HCT116 (cell line): ENCODE measurements around the gene ZIC4. TPM values are rescaled to one million over a fixed set of nuclear protein-coding genes. Genes with fewer than 3 reads are reported as not detected.

Experiments
- ATAC-seq: fragments of 200-7000 bp; cut with Tn5 transposase; 2 replicates; pipeline ENCODE4 v1.9.1; 2020; ENCODE audit warnings: mild to moderate bottlenecking, moderate library complexity
- BruUV-seq: library from RNA; stranded (reverse); fragments of 400-500 nt; replicated peaks from 2 replicates; lab custom pipeline; 2021; lab: Mats Ljungman, UMichigan
- CTCF ChIA-PET: fragments of 300-600 bp; sonication (Branson Sonifier 250); formaldehyde crosslinking; loops from one replicate; lab custom pipeline; 2021; ENCODE audit warnings: antibody characterized with exemption; lab: Charles Lee
- POLR2A ChIA-PET: fragments of 300-600, 350-600 bp; sonication (Branson Sonifier 250); formaldehyde crosslinking; loops from one replicate; lab custom pipeline; 2021; ENCODE audit warnings: antibody characterized with exemption; lab: Charles Lee
- RAD21 ChIA-PET, 2 experiments: fragments of 300-600 bp; sonication (Branson Sonifier 250); formaldehyde crosslinking; loops; one replicate each; lab custom pipeline; 2023; ENCODE audit warnings: low total read pairs in 2 of 2; ENCODE audit not compliant: uncharacterized antibody in 2 of 2, unreplicated experiment in 2 of 2, low non-redundant PET in 1 of 2; lab: Charles Lee
- DNase-seq: peaks from one replicate; pipeline ENCODE4 v3.0.0-alpha.2; 2010; ENCODE audit warnings: low read depth, low spot score
- H2AFZ ChIP-seq: fragments of 200-600 bp; shearing (Covaris generic), sonication (generic); 2 replicates; pipeline ENCODE4 v1.6.1; 2017; ENCODE audit warnings: low read depth, mixed run types, mixed read lengths, antibody characterized with exemption, low read length; ENCODE audit not compliant: poor library complexity, severe bottlenecking
- H3K27ac ChIP-seq: 2 replicates; pipeline ENCODE4 v1.5.1; 2012; ENCODE audit warnings: low read depth, low read length
- H3K27me3 ChIP-seq: fragments of 200-600 bp; sonication (generic); 2 replicates; pipeline ENCODE4 v1.6.1; 2016; ENCODE audit warnings: mixed run types, low read length, mixed read lengths; ENCODE audit not compliant: insufficient read depth
- H3K36me3 ChIP-seq, 2 experiments: fragments of 200-500 bp in 1 of 2; fragments of 200-600 bp in 1 of 2; sonication (Bioruptor generic) in 1 of 2; sonication (generic) in 1 of 2; 2 replicates each; pipeline versions ENCODE4 v1.5.1 to v1.6.1; 2014 to 2016; ENCODE audit warnings: low read length in 2 of 2, inconsistent platforms in 1 of 2, mixed read lengths in 1 of 2, mixed run types in 1 of 2; ENCODE audit not compliant: insufficient read depth in 2 of 2, control insufficient read depth in 1 of 2
- H3K4me1 ChIP-seq, 2 experiments: fragments of 200-600 bp in 1 of 2; sonication (generic) in 1 of 2; 2 replicates each; pipeline versions ENCODE4 v1.5.1 to v1.6.1; 2012 to 2017; ENCODE audit warnings: low read length in 2 of 2, inconsistent platforms in 1 of 2, mild to moderate bottlenecking in 1 of 2, mixed read lengths in 1 of 2, mixed run types in 1 of 2, moderate library complexity in 1 of 2; ENCODE audit not compliant: insufficient read depth in 2 of 2, control insufficient read depth in 1 of 2
- H3K4me2 ChIP-seq: fragments of 200-600 bp; sonication (generic); 2 replicates; pipeline ENCODE4 v1.6.1; 2017; ENCODE audit warnings: mixed run types, low read length, mixed read lengths
- H3K4me3 ChIP-seq, 2 experiments: fragments of 200-600 bp in 1 of 2; sonication (generic) in 1 of 2; replicated peaks in 1 of 2; 2 replicates each; pipeline ENCODE4 v1.5.1; 2011 to 2016; ENCODE audit warnings: low read length in 2 of 2, control low read depth in 1 of 2, low read depth in 1 of 2, mild to moderate bottlenecking in 1 of 2, mixed read lengths in 1 of 2, mixed run types in 1 of 2
- H3K79me2 ChIP-seq: fragments of 200-600 bp; sonication (generic); 2 replicates; pipeline ENCODE4 v1.6.1; 2017; ENCODE audit warnings: mild to moderate bottlenecking, mixed run types, low read length, moderate library complexity, mixed read lengths; ENCODE audit not compliant: insufficient read depth
- H3K9ac ChIP-seq: fragments of 200-600 bp; sonication (generic); 2 replicates; pipeline ENCODE4 v1.6.1; 2016; ENCODE audit warnings: low read length, mixed read lengths
- H3K9me2 ChIP-seq: fragments of 200-600 bp; sonication (generic), shearing (Covaris generic); 2 replicates; pipeline ENCODE4 v1.6.1; 2017; ENCODE audit warnings: mixed run types, mild to moderate bottlenecking, moderate library complexity; ENCODE audit not compliant: insufficient read depth
- H3K9me3 ChIP-seq, 2 experiments: fragments of 200-500 bp in 1 of 2; fragments of 200-600 bp in 1 of 2; sonication (Bioruptor generic) in 1 of 2; sonication (generic) in 1 of 2; 2 replicates each; pipeline ENCODE4 v1.6.1; 2014 to 2017; ENCODE audit warnings: low read length in 2 of 2, mixed read lengths in 2 of 2, inconsistent platforms in 1 of 2, low read depth in 1 of 2, mild to moderate bottlenecking in 1 of 2, mixed run types in 1 of 2, moderate library complexity in 1 of 2; ENCODE audit not compliant: control insufficient read depth in 1 of 2, insufficient read depth in 1 of 2
- H4K20me1 ChIP-seq: fragments of 200-600 bp; sonication (generic), shearing (Covaris generic); 2 replicates; pipeline ENCODE4 v1.6.1; 2017; ENCODE audit warnings: mixed run types, mild to moderate bottlenecking, moderate library complexity; ENCODE audit not compliant: insufficient read depth
- CBX3 ChIP-seq: IDR thresholded peaks from 2 replicates; pipeline ENCODE4 v1.6.1; 2012; ENCODE audit warnings: low read depth
- CEBPB ChIP-seq: IDR thresholded peaks from 2 replicates; pipeline ENCODE4 v1.6.1; 2012; ENCODE audit warnings: low read depth
- EZH2 ChIP-seq: fragments of 200-600 bp; sonication (generic); IDR thresholded peaks from 2 replicates; pipeline ENCODE4 v1.6.1; 2017; ENCODE audit warnings: antibody characterized with exemption, mixed run types
- JUND ChIP-seq: IDR thresholded peaks from 2 replicates; pipeline ENCODE4 v1.6.1; 2012
- SRF ChIP-seq: IDR thresholded peaks from 2 replicates; pipeline ENCODE4 v1.6.1; 2012; ENCODE audit warnings: low read depth
- TCF7L2 ChIP-seq: IDR thresholded peaks from 2 replicates; pipeline ENCODE4 v1.7.0; 2011; ENCODE audit warnings: borderline replicate concordance, inconsistent platforms; ENCODE audit not compliant: insufficient read depth, insufficient read length; ENCODE audit errors: extremely low read depth
- ZNF274 ChIP-seq: fragments of 200-500 bp; sonication (Bioruptor generic); IDR thresholded peaks from 2 replicates; pipeline ENCODE4 v1.6.1; 2014; ENCODE audit warnings: mild to moderate bottlenecking, low read depth, low read length, inconsistent platforms
- intact Hi-C: fragments of 100-400 bp; cut with micrococcal nuclease; formaldehyde crosslinking; loops from 2 replicates; pipeline ENCODE4 v1.10.0; 2022
- total RNA-seq: library from RNA; stranded (reverse); gene quantifications from one replicate; pipeline ENCODE4 v1.2.1, GENCODE V29; 2021; ENCODE audit not compliant: unreplicated experiment
- TF ChIP-seq, protein P1 (sequence below), 3 experiments: fragments of 200-600 bp in 1 of 3; sonication (generic) in 1 of 3; IDR thresholded peaks in 2 of 3; conservative IDR thresholded peaks in 1 of 3; 2 replicates each; pipeline ENCODE4 v1.5.1; 2012 to 2017; ENCODE audit warnings: low read depth in 2 of 3, low read length in 2 of 3, antibody characterized with exemption in 1 of 3, borderline replicate concordance in 1 of 3, control low read depth in 1 of 3, mild to moderate bottlenecking in 1 of 3, mixed read lengths in 1 of 3, mixed run types in 1 of 3, moderate library complexity in 1 of 3; ENCODE audit not compliant: insufficient read depth in 1 of 3
- TF ChIP-seq, protein P2 (sequence below): IDR thresholded peaks from 2 replicates; pipeline ENCODE4 v1.6.1; 2012
- TF ChIP-seq, protein P3 (sequence below): IDR thresholded peaks from 2 replicates; pipeline ENCODE4 v1.6.1; 2012; ENCODE audit warnings: low read depth
- TF ChIP-seq, protein P4 (sequence below): IDR thresholded peaks from 2 replicates; pipeline ENCODE4 v1.6.1; 2011; ENCODE audit warnings: mild to moderate bottlenecking, low read length, moderate library complexity; ENCODE audit not compliant: insufficient replicate concordance; ENCODE audit errors: extremely low read depth

The ZIC4 gene
- total RNA-seq, 1 experiment from 2014 or later: not detected

DNA sequence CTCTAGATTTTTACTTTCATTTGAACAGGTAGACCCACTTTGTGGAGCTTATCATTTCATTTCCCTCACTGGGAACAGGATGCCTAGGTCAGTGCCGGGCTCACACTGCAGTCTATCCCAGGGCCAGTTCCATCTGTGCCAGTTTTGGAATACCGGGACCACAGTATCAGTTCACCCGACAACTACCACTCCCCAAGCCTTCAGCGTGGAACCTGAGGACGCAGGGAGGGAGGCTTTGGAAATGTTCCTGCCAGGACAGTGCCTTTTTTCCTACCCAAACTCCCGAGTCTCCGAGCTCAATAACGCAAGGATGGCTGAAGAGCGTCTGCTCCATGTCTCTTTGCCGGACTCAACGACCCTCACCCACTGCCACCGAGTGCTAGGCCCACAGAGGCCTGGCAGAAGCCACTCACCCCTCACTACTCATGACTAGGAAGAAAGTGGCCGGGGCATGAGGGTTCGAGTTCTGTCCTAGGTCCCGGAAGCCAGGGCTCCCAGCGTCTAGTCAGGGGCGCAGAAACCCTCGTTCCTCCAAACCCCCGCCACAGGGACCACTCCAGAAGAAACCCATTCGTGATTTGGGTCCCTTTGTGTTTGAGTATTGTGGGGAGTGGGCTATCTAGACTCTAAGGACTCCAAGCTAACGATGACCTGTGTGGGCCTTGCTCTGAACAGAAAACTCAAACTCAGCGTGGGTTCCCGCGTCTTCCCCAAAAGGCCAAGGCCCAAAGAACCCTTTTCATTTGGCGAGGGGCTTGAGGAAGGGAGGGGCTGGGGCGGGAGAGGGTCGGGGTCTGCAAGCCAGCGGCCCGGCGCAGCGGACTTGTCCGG lies 14.2 kb upstream of the ZIC4 start:
- ChIA-PET CTCF (no interaction called here), RAD21 (no interaction called here), POLR2A (no interaction called here)
- no peak overlapping the region for H3K4me3 ChIP-seq
- no TSS peak for BruUV-seq
- no peaks in the 10 kb centered on the region for H3K9me3 ChIP-seq
- no peak overlapping the region for H3K9ac ChIP-seq
- no peaks in the 10 kb centered on the region for H3K79me2 ChIP-seq
- H3K9me2 ChIP-seq: no peaks in the 10 kb centered on the region
- no peaks in the 10 kb centered on the region for H3K27me3 ChIP-seq
- no peaks in the 10 kb centered on the region for H3K36me3 ChIP-seq
- no peak overlapping the region for H3K27ac ChIP-seq
- no peak overlapping the region for H3K4me2 ChIP-seq
- DNase-seq: no peak
- no peaks in the 10 kb centered on the region for H4K20me1 ChIP-seq
- intact Hi-C loops: no loop called here
- no peak for ATAC-seq
- TF ChIP-seq TCF7L2 (no peak), JUND (no peak), EZH2 (no peak), ZNF274 (no peak), CEBPB (no peak), SRF (no peak), CBX3 (no peak)
- TF ChIP-seq, protein P1, sequence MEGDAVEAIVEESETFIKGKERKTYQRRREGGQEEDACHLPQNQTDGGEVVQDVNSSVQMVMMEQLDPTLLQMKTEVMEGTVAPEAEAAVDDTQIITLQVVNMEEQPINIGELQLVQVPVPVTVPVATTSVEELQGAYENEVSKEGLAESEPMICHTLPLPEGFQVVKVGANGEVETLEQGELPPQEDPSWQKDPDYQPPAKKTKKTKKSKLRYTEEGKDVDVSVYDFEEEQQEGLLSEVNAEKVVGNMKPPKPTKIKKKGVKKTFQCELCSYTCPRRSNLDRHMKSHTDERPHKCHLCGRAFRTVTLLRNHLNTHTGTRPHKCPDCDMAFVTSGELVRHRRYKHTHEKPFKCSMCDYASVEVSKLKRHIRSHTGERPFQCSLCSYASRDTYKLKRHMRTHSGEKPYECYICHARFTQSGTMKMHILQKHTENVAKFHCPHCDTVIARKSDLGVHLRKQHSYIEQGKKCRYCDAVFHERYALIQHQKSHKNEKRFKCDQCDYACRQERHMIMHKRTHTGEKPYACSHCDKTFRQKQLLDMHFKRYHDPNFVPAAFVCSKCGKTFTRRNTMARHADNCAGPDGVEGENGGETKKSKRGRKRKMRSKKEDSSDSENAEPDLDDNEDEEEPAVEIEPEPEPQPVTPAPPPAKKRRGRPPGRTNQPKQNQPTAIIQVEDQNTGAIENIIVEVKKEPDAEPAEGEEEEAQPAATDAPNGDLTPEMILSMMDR (IDR thresholded peaks at IDR 0.05 in 2 of 3, conservative IDR thresholded peaks at IDR 0.05 in 1 of 3; ENCODE audit: borderline replicate concordance in 1 of 3, insufficient read depth in 1 of 3, low read depth in 2 of 3, low read length in 2 of 3): no peak
- TF ChIP-seq, protein P2, sequence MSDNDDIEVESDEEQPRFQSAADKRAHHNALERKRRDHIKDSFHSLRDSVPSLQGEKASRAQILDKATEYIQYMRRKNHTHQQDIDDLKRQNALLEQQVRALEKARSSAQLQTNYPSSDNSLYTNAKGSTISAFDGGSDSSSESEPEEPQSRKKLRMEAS: no peak
- TF ChIP-seq, protein P3, sequence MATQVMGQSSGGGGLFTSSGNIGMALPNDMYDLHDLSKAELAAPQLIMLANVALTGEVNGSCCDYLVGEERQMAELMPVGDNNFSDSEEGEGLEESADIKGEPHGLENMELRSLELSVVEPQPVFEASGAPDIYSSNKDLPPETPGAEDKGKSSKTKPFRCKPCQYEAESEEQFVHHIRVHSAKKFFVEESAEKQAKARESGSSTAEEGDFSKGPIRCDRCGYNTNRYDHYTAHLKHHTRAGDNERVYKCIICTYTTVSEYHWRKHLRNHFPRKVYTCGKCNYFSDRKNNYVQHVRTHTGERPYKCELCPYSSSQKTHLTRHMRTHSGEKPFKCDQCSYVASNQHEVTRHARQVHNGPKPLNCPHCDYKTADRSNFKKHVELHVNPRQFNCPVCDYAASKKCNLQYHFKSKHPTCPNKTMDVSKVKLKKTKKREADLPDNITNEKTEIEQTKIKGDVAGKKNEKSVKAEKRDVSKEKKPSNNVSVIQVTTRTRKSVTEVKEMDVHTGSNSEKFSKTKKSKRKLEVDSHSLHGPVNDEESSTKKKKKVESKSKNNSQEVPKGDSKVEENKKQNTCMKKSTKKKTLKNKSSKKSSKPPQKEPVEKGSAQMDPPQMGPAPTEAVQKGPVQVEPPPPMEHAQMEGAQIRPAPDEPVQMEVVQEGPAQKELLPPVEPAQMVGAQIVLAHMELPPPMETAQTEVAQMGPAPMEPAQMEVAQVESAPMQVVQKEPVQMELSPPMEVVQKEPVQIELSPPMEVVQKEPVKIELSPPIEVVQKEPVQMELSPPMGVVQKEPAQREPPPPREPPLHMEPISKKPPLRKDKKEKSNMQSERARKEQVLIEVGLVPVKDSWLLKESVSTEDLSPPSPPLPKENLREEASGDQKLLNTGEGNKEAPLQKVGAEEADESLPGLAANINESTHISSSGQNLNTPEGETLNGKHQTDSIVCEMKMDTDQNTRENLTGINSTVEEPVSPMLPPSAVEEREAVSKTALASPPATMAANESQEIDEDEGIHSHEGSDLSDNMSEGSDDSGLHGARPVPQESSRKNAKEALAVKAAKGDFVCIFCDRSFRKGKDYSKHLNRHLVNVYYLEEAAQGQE: no peak
- TF ChIP-seq, protein P4, sequence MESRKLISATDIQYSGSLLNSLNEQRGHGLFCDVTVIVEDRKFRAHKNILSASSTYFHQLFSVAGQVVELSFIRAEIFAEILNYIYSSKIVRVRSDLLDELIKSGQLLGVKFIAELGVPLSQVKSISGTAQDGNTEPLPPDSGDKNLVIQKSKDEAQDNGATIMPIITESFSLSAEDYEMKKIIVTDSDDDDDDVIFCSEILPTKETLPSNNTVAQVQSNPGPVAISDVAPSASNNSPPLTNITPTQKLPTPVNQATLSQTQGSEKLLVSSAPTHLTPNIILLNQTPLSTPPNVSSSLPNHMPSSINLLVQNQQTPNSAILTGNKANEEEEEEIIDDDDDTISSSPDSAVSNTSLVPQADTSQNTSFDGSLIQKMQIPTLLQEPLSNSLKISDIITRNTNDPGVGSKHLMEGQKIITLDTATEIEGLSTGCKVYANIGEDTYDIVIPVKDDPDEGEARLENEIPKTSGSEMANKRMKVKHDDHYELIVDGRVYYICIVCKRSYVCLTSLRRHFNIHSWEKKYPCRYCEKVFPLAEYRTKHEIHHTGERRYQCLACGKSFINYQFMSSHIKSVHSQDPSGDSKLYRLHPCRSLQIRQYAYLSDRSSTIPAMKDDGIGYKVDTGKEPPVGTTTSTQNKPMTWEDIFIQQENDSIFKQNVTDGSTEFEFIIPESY: no peak
- H3K4me1 ChIP-seq: no peaks in the 10 kb centered on the region
- H2AFZ ChIP-seq: no peak overlapping the region
